WTC11 (cell line): ENCODE measurements around the gene JAKMIP1. TPM values are rescaled to one million over a fixed set of nuclear protein-coding genes. Genes with fewer than 3 reads are reported as not detected.

Experiments used
- ATAC-seq: fragments of 200-7000 bp; cut with Tn5 transposase; 2 replicates; pipeline ENCODE4 v1.10.0; 2021; ENCODE audit warnings: mild to moderate bottlenecking, moderate library complexity
- CTCF ChIA-PET: fragments of 300-600 bp; sonication (Branson Sonifier 250); formaldehyde crosslinking; loops from one replicate; lab custom pipeline; 2021; ENCODE audit warnings: antibody characterized with exemption; lab: Charles Lee
- POLR2A ChIA-PET: fragments of 350-600 bp; sonication (Branson Sonifier 250); formaldehyde crosslinking; loops from one replicate; lab custom pipeline; 2021; ENCODE audit warnings: antibody characterized with exemption; lab: Charles Lee
- DNase-seq: peaks from one replicate; pipeline ENCODE4 v3.0.0; 2021; ENCODE audit warnings: low spot score
- H3K27ac Mint-ChIP-seq: 2 replicates; pipeline ENCODE4 v1.8.0; 2021; ENCODE audit warnings: mixed read lengths
- H3K27me3 Mint-ChIP-seq: 2 replicates; pipeline ENCODE4 v1.8.0; 2021; ENCODE audit warnings: low read depth, mild to moderate bottlenecking, moderate library complexity, mixed read lengths
- H3K36me3 Mint-ChIP-seq: 2 replicates; pipeline ENCODE4 v1.8.0; 2021; ENCODE audit warnings: mixed read lengths
- H3K4me1 Mint-ChIP-seq: 2 replicates; pipeline ENCODE4 v1.8.0; 2022; ENCODE audit warnings: mixed read lengths
- H3K4me3 Mint-ChIP-seq: 2 replicates; pipeline ENCODE4 v1.8.0; 2021; ENCODE audit warnings: mild to moderate bottlenecking, moderate library complexity, mixed read lengths
- H3K9me3 Mint-ChIP-seq: 2 replicates; pipeline ENCODE4 v1.8.0; 2021; ENCODE audit warnings: mixed read lengths
- ATF1 ChIP-seq: sonication (generic); formaldehyde crosslinking; IDR thresholded peaks from 2 replicates; pipeline ENCODE4 v1.8.1; 2023; ENCODE audit warnings: mild to moderate bottlenecking, moderate library complexity, missing genetic modification reagents
- ATF6 ChIP-seq: sonication (generic); formaldehyde crosslinking; IDR thresholded peaks from 2 replicates; pipeline ENCODE4 v1.8.1; 2023; ENCODE audit warnings: mild to moderate bottlenecking, missing genetic modification reagents
- CREM ChIP-seq: sonication (generic); formaldehyde crosslinking; IDR thresholded peaks from 2 replicates; pipeline ENCODE4 v1.8.1; 2022; ENCODE audit warnings: mild to moderate bottlenecking, missing genetic modification reagents, moderate library complexity
- FOXJ3 ChIP-seq: sonication (generic); formaldehyde crosslinking; IDR thresholded peaks from 2 replicates; pipeline ENCODE4 v1.9.0; 2021; ENCODE audit warnings: missing genetic modification reagents, mild to moderate bottlenecking, borderline replicate concordance
- FOXK1 ChIP-seq: sonication (generic); formaldehyde crosslinking; IDR thresholded peaks from 2 replicates; pipeline ENCODE4 v1.8.0; 2022; ENCODE audit warnings: mild to moderate bottlenecking, moderate library complexity, missing genetic modification reagents
- GABPB1 ChIP-seq: sonication (generic); formaldehyde crosslinking; IDR thresholded peaks from 2 replicates; pipeline ENCODE4 v1.8.1; 2023; ENCODE audit warnings: mild to moderate bottlenecking, missing genetic modification reagents
- JUN ChIP-seq: sonication (generic); formaldehyde crosslinking; IDR thresholded peaks from 2 replicates; pipeline ENCODE4 v1.8.0; 2023; ENCODE audit warnings: mild to moderate bottlenecking, missing genetic modification reagents
- OVOL2 ChIP-seq: fragments of 250-450 bp; sonication (Bioruptor Pico); IDR thresholded peaks from 2 replicates; pipeline ENCODE4 v1.9.0; 2021; ENCODE audit warnings: mild to moderate bottlenecking, borderline replicate concordance
- PREB ChIP-seq: sonication (generic); formaldehyde crosslinking; IDR thresholded peaks from 2 replicates; pipeline ENCODE4 v1.8.1; 2022; ENCODE audit warnings: mild to moderate bottlenecking, missing genetic modification reagents, moderate library complexity, borderline replicate concordance
- PRRX2 ChIP-seq: fragments of 250-450 bp; sonication (Bioruptor Pico); IDR thresholded peaks from 2 replicates; pipeline ENCODE4 v1.8.0; 2021; ENCODE audit warnings: mild to moderate bottlenecking
- SMAD4 ChIP-seq: sonication (generic); formaldehyde crosslinking; IDR thresholded peaks from 2 replicates; pipeline ENCODE4 v1.8.0; 2022; ENCODE audit warnings: mild to moderate bottlenecking, missing genetic modification reagents
- SOX15 ChIP-seq: fragments of 250-450 bp; sonication (Bioruptor Pico); IDR thresholded peaks from 2 replicates; pipeline ENCODE4 v1.9.0; 2021; ENCODE audit warnings: mild to moderate bottlenecking
- SP1 ChIP-seq: sonication (generic); formaldehyde crosslinking; conservative IDR thresholded peaks from 2 replicates; pipeline ENCODE4 v1.8.1; 2022; ENCODE audit warnings: missing genetic modification reagents
- ZBTB21 ChIP-seq: sonication (generic); formaldehyde crosslinking; IDR thresholded peaks from 2 replicates; pipeline ENCODE4 v1.8.1; 2023; ENCODE audit warnings: mild to moderate bottlenecking, missing genetic modification reagents, borderline replicate concordance
- ZNF121 ChIP-seq: sonication (generic); formaldehyde crosslinking; IDR thresholded peaks from 2 replicates; pipeline ENCODE4 v1.8.0; 2023; ENCODE audit warnings: missing genetic modification reagents
- ZNF138 ChIP-seq: sonication (generic); formaldehyde crosslinking; conservative IDR thresholded peaks from 2 replicates; pipeline ENCODE4 v1.8.1; 2022; ENCODE audit warnings: mild to moderate bottlenecking, moderate library complexity, missing genetic modification reagents
- ZNF232 ChIP-seq: sonication (generic); formaldehyde crosslinking; IDR thresholded peaks from 2 replicates; pipeline ENCODE4 v1.8.0; 2022; ENCODE audit warnings: mild to moderate bottlenecking, missing genetic modification reagents
- ZNF263 ChIP-seq: sonication (generic); formaldehyde crosslinking; IDR thresholded peaks from 2 replicates; pipeline ENCODE4 v1.8.1; 2022; ENCODE audit warnings: low read depth, mild to moderate bottlenecking, moderate library complexity, missing genetic modification reagents
- ZNF416 ChIP-seq: fragments of 250-450 bp; sonication (Bioruptor Pico); IDR thresholded peaks from 2 replicates; pipeline ENCODE4 v1.9.0; 2021; ENCODE audit warnings: mild to moderate bottlenecking, inconsistent platforms
- ZNF512 ChIP-seq: sonication (generic); formaldehyde crosslinking; IDR thresholded peaks from 2 replicates; pipeline ENCODE4 v1.8.1; 2022; ENCODE audit warnings: missing genetic modification reagents, borderline replicate concordance
- total RNA-seq: library from RNA; stranded (reverse); gene quantifications from 3 replicates; pipeline ENCODE4 v1.2.3, GENCODE V29; 2021
- TF ChIP-seq, protein P1 (sequence below): sonication (generic); formaldehyde crosslinking; IDR thresholded peaks from 2 replicates; pipeline ENCODE4 v1.8.0; 2023; ENCODE audit warnings: missing genetic modification reagents, mild to moderate bottlenecking, borderline replicate concordance
- TF ChIP-seq, protein P2 (sequence below): fragments of 250-450 bp; sonication (Bioruptor Pico); conservative IDR thresholded peaks from 2 replicates; pipeline ENCODE4 v1.9.0; 2021; ENCODE audit warnings: mild to moderate bottlenecking
- TF ChIP-seq, protein P3 (sequence below): fragments of 200-600 bp; IDR thresholded peaks from 2 replicates; pipeline ENCODE4 v1.8.0; 2022; ENCODE audit warnings: antibody characterized with exemption
- TF ChIP-seq, protein P4 (sequence below): sonication (generic); formaldehyde crosslinking; IDR thresholded peaks from 2 replicates; pipeline ENCODE4 v1.8.1; 2022; ENCODE audit warnings: low read depth, missing genetic modification reagents, borderline replicate concordance

Gene JAKMIP1
- total RNA-seq, 1 experiment from 2014 or later: 4.0 TPM

- TF ChIP-seq PREB (CRISPR knock-in tag) (no peak), SOX15 (no peak), ATF6 (CRISPR knock-in tag) (no peak), ZNF121 (CRISPR knock-in tag) (no peak), ZNF512 (CRISPR knock-in tag) (no peak), ZNF232 (CRISPR knock-in tag) (no peak), ZNF138 (CRISPR knock-in tag) (no peak), ATF1 (no peak), ZBTB21 (CRISPR knock-in tag) (no peak)
- TF ChIP-seq, protein P1, sequence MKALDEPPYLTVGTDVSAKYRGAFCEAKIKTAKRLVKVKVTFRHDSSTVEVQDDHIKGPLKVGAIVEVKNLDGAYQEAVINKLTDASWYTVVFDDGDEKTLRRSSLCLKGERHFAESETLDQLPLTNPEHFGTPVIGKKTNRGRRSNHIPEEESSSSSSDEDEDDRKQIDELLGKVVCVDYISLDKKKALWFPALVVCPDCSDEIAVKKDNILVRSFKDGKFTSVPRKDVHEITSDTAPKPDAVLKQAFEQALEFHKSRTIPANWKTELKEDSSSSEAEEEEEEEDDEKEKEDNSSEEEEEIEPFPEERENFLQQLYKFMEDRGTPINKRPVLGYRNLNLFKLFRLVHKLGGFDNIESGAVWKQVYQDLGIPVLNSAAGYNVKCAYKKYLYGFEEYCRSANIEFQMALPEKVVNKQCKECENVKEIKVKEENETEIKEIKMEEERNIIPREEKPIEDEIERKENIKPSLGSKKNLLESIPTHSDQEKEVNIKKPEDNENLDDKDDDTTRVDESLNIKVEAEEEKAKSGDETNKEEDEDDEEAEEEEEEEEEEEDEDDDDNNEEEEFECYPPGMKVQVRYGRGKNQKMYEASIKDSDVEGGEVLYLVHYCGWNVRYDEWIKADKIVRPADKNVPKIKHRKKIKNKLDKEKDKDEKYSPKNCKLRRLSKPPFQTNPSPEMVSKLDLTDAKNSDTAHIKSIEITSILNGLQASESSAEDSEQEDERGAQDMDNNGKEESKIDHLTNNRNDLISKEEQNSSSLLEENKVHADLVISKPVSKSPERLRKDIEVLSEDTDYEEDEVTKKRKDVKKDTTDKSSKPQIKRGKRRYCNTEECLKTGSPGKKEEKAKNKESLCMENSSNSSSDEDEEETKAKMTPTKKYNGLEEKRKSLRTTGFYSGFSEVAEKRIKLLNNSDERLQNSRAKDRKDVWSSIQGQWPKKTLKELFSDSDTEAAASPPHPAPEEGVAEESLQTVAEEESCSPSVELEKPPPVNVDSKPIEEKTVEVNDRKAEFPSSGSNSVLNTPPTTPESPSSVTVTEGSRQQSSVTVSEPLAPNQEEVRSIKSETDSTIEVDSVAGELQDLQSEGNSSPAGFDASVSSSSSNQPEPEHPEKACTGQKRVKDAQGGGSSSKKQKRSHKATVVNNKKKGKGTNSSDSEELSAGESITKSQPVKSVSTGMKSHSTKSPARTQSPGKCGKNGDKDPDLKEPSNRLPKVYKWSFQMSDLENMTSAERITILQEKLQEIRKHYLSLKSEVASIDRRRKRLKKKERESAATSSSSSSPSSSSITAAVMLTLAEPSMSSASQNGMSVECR (CRISPR knock-in tag): no peak
Observed at GRCh38 chr4:6044276-6044675, 156.1 kb downstream of the JAKMIP1 start (continued).

DNA sequence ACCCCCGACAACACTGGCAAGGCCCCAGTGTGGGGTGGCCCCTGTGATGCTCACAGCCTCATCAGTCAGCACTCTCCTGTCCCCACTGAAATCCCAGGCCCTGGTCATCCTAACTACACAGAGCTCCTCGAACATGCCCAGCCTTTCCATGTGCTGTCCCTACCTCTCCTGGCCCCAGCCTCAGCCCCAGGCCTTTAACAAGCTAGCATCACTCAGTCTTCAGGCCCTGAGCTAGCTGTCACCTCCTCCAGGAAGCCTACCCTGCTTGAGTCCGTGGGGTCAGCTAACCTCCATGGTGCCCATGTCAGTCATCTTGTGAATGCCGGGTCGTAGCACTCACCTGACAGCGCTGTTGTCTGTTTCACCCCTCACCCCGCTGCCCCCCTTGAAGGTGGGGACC, 156.5 kb downstream of the JAKMIP1 start:
- Mint-ChIP-seq H3K36me3 (no peaks in the 10 kb centered on the region), H3K9me3 (no peaks in the 10 kb centered on the region), H3K4me3 (no peak overlapping the region), H3K4me1 (0 out of 2 replicates have a peak, but pooled peaks cover 3% of the 10 kb centered on the region), H3K27me3 (no peaks in the 10 kb centered on the region), H3K27ac (no peak overlapping the region)
- no peak for DNase-seq
- ChIA-PET POLR2A (no interaction called here), CTCF (interaction anchor here (1.3 to 1.4 kb wide), 2 partner anchors 14 to 45 kb away, joined by 4 read pairs; no protein-coding TSS in a partner anchor)
- ATAC-seq: no peak
- TF ChIP-seq ZNF121 (CRISPR knock-in tag) (no peak), ZNF416 (CRISPR knock-in tag) (no peak), FOXJ3 (no peak), ZNF263 (CRISPR knock-in tag) (no peak), OVOL2 (no peak), SP1 (CRISPR knock-in tag) (no peak), SMAD4 (CRISPR knock-in tag) (no peak), FOXK1 (no peak), CREM (CRISPR knock-in tag) (no peak), GABPB1 (no peak), JUN (CRISPR knock-in tag) (no peak), PRRX2 (CRISPR knock-in tag) (no peak)
- TF ChIP-seq, protein P2, sequence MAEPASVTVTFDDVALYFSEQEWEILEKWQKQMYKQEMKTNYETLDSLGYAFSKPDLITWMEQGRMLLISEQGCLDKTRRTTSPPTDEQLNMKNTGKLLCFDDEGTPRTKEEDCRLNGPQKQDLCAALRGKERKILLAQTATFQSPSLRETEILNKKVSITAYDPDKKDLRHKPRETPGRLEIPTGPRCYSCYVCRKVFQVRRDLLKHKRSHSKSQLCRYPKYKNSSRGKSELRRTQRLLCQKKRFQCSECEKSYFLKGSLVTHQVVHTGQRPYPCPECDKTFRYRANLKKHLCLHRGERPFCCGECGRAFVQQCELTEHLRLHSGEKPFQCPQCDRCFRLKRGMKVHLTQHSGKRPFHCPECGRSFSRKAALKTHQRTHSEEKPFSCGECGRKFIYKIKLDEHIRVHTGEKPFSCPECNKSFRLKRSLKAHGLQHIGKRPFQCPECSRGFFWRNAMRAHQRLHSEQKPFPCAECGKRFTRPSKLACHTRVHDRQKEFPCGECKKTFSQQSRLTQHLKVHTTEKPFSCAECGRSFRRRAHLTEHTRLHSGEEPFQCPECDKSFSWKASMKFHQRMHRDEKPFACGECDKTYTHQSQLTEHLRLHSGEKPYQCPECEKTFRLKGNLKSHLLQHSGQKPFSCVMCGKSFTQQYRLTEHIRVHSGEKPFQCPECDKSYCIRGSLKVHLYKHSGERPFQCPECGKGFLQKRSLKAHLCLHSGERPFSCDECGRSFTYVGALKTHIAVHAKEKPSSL (CRISPR knock-in tag): no peak
- TF ChIP-seq, protein P3, sequence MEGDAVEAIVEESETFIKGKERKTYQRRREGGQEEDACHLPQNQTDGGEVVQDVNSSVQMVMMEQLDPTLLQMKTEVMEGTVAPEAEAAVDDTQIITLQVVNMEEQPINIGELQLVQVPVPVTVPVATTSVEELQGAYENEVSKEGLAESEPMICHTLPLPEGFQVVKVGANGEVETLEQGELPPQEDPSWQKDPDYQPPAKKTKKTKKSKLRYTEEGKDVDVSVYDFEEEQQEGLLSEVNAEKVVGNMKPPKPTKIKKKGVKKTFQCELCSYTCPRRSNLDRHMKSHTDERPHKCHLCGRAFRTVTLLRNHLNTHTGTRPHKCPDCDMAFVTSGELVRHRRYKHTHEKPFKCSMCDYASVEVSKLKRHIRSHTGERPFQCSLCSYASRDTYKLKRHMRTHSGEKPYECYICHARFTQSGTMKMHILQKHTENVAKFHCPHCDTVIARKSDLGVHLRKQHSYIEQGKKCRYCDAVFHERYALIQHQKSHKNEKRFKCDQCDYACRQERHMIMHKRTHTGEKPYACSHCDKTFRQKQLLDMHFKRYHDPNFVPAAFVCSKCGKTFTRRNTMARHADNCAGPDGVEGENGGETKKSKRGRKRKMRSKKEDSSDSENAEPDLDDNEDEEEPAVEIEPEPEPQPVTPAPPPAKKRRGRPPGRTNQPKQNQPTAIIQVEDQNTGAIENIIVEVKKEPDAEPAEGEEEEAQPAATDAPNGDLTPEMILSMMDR: no peak
- TF ChIP-seq, protein P4, sequence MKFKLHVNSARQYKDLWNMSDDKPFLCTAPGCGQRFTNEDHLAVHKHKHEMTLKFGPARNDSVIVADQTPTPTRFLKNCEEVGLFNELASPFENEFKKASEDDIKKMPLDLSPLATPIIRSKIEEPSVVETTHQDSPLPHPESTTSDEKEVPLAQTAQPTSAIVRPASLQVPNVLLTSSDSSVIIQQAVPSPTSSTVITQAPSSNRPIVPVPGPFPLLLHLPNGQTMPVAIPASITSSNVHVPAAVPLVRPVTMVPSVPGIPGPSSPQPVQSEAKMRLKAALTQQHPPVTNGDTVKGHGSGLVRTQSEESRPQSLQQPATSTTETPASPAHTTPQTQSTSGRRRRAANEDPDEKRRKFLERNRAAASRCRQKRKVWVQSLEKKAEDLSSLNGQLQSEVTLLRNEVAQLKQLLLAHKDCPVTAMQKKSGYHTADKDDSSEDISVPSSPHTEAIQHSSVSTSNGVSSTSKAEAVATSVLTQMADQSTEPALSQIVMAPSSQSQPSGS (CRISPR knock-in tag): no peak
